Measurements from ENCODE around the gene ZSCAN5B.

Gene ZSCAN5B

DNA sequence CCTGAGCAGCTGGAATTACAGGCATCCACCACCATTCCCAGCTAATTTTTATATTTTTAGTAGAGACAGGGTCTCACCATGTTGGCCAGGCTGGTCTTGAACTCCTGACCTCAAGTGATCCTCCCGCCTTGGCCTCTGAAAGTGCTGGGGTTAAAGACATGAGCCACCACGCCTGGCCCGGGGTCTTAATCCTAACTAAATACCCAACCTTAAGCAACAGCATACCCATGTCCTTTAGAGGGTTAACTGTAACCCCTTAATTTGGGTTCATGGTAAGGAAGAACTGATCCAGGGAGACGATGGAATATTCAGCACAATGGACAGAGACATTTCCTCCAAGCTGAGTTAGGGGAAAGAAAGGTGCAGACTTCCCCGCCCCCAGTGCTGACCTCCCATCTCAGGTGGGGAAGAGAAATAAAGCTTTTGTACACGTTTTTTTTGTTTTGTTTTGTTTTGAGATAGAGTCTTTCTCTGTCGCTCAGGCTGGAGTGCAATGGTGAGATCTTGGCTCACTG, 30.5 kb downstream of the ZSCAN5B start:
- TF ChIP-seq, protein P1, sequence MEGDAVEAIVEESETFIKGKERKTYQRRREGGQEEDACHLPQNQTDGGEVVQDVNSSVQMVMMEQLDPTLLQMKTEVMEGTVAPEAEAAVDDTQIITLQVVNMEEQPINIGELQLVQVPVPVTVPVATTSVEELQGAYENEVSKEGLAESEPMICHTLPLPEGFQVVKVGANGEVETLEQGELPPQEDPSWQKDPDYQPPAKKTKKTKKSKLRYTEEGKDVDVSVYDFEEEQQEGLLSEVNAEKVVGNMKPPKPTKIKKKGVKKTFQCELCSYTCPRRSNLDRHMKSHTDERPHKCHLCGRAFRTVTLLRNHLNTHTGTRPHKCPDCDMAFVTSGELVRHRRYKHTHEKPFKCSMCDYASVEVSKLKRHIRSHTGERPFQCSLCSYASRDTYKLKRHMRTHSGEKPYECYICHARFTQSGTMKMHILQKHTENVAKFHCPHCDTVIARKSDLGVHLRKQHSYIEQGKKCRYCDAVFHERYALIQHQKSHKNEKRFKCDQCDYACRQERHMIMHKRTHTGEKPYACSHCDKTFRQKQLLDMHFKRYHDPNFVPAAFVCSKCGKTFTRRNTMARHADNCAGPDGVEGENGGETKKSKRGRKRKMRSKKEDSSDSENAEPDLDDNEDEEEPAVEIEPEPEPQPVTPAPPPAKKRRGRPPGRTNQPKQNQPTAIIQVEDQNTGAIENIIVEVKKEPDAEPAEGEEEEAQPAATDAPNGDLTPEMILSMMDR (IDR thresholded peaks at IDR 0.05; ENCODE audit: low read depth, low read length), result no peak
- TF ChIP-seq POLR2A (IDR thresholded peaks at IDR 0.05; ENCODE audit: extremely low read depth, insufficient read length), result no peak
- TF ChIP-seq MYC (IDR thresholded peaks at IDR 0.05; ENCODE audit: low read depth, low read length), result no peak
- TF ChIP-seq, protein P2, sequence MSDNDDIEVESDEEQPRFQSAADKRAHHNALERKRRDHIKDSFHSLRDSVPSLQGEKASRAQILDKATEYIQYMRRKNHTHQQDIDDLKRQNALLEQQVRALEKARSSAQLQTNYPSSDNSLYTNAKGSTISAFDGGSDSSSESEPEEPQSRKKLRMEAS (IDR thresholded peaks at IDR 0.05; ENCODE audit: low read depth, low read length), result no peak
- peak; percentile 17 for DNase-seq (ENCODE audit: low read depth)
- H3K4me3 ChIP-seq (ENCODE audit: low read depth, low read length), result no peak overlapping the region

DNA sequence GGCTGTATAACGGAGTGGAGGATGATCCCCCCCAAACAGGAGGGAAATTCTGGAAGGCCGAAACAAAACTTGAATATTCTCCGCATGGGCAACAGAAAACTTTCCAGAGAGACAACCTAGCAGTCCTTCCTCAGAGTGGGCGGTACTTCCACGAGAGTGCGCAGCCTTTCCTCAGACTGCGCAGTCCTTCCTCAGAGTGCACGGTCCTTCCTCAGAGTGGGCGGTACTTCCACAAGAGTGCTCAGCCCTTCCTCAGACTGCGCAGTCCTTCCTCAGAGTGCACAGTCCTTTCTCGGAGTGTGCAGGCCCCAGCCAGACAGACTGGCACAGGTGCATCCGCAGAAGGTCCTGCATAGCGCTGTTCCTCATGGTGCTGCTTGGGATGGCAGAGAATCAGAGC, 34.5 kb downstream of the ZSCAN5B start:
- TF ChIP-seq, protein P1 (IDR thresholded peaks at IDR 0.05; ENCODE audit: low read depth, low read length), result no peak
- TF ChIP-seq POLR2A (IDR thresholded peaks at IDR 0.05; ENCODE audit: extremely low read depth, insufficient read length) (no peak), MYC (IDR thresholded peaks at IDR 0.05; ENCODE audit: low read depth, low read length) (no peak)
- TF ChIP-seq, protein P2 (IDR thresholded peaks at IDR 0.05; ENCODE audit: low read depth, low read length), result no peak

DNA sequence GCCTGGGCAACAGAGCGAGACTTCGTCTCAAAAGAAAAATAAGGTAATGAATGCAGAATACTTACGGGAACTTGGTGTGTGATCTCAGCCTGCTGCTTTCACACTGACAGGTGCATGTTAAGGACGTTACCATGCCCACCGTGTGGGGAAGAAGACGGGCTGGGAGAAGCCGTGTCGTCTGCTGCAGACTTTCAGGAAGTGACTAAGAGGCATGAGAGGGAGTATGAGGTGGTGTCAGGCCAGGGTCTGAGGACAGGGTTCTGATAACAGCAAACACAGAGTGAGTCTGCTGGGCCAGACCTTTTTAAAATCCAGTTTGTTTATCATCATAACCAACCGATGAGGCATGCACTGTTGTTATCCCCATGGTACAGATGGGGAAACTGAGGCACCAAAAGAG, 35.3 kb downstream of the ZSCAN5B start:
- TF ChIP-seq, protein P2 (IDR thresholded peaks at IDR 0.05; ENCODE audit: low read depth, low read length), result 0 out of 2 replicates have a peak, but pooled peaks have one; percentile 8
- no peak for TF ChIP-seq POLR2A (IDR thresholded peaks at IDR 0.05; ENCODE audit: extremely low read depth, insufficient read length)
- no peak overlapping the region for H3K4me3 ChIP-seq (ENCODE audit: low read depth, low read length)
- peak; percentile 63 for DNase-seq (ENCODE audit: low read depth)

More for the DNA sequence above, 34.5 kb downstream of the ZSCAN5B start:
- H3K4me3 ChIP-seq (ENCODE audit: low read depth, low read length), result no peak overlapping the region
- no peak for DNase-seq (ENCODE audit: low read depth)

DNA sequence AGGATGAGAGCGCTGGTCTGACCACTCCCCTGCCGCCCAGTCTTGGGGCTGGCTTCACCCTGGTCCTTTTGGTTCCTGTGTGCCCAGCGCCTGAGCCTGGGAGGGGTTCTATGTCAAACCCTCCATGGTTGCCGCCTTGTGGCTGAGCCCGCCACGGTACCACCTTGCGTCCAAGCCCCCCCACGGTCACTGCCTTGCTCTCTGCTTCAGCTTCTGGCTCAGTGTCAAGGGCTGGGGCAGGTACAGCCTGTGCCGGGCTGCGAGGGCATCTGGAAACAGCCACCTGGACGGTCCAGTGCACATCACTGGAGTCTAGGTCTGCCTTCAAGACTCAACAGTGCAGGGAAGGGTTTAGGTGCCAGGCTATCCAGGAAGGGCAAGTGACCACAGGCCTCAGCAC, 36.0 kb downstream of the ZSCAN5B start:
- H3K4me3 ChIP-seq (ENCODE audit: low read depth, low read length), result no peak overlapping the region
- DNase-seq (ENCODE audit: low read depth), result no peak
- TF ChIP-seq, protein P2 (IDR thresholded peaks at IDR 0.05; ENCODE audit: low read depth, low read length), result no peak
- TF ChIP-seq POLR2A (IDR thresholded peaks at IDR 0.05; ENCODE audit: extremely low read depth, insufficient read length), result no peak
- no peak for TF ChIP-seq MYC (IDR thresholded peaks at IDR 0.05; ENCODE audit: low read depth, low read length)
- TF ChIP-seq, protein P1 (IDR thresholded peaks at IDR 0.05; ENCODE audit: low read depth, low read length), result no peak

DNA sequence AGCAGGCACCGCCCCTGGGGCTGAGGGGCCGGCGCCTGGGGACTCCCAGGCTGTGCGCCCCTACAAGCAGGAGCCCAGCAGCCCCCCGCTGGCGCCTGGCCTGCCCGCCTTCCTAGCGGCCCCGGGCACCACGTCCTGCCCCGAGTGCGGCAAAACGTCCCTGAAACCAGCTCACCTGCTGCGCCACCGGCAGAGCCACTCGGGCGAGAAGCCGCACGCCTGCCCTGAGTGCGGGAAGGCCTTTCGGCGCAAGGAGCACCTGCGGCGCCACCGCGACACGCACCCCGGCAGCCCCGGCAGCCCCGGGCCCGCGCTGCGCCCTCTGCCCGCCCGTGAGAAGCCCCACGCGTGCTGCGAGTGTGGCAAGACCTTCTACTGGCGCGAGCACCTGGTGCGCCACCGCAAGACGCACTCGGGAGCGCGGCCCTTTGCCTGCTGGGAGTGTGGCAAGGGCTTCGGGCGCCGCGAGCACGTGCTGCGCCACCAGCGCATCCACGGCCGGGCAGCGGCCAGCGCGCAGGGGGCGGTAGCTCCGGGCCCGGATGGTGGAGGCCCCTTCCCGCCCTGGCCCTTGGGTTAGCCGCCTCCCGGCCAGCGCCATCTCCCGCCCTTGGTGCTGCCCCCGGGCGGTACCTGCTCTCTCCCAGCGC, 37.8 kb downstream of the ZSCAN5B start:
- TF ChIP-seq, protein P1 (IDR thresholded peaks at IDR 0.05; ENCODE audit: low read depth, low read length), result no peak
- TF ChIP-seq, protein P2 (IDR thresholded peaks at IDR 0.05; ENCODE audit: low read depth, low read length), result no peak
- no peak for TF ChIP-seq POLR2A (IDR thresholded peaks at IDR 0.05; ENCODE audit: extremely low read depth, insufficient read length)
- TF ChIP-seq MYC (IDR thresholded peaks at IDR 0.05; ENCODE audit: low read depth, low read length), result no peak
- DNase-seq (ENCODE audit: low read depth), result no peak
- no peak overlapping the region for H3K4me3 ChIP-seq (ENCODE audit: low read depth, low read length)

DNA sequence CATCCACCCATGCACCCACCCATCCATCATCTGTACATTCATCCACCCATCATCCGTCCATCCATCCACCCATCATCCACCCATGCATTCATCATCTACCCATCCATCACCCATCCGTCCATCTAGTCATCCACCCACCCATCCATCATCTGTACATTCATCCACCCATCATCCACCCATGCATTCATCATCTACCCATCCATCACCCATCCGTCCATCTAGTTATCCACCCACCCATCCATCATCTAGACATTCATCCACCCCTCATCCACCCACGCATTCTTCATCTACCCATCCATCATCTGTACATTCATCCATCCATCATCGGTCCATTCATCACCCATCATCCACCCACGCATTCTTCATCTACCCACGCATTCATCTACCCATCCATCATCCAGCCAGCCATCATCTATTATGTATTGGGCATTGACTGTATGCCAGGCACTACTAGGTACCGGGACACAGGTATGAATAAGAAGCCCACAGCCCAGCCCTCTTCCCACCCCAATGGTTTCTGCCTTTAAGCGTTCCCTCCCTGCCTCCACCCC, 38.5 kb downstream of the ZSCAN5B start:
- TF ChIP-seq MYC (IDR thresholded peaks at IDR 0.05; ENCODE audit: low read depth, low read length), result no peak
- TF ChIP-seq, protein P2 (IDR thresholded peaks at IDR 0.05; ENCODE audit: low read depth, low read length), result no peak
- TF ChIP-seq, protein P1 (IDR thresholded peaks at IDR 0.05; ENCODE audit: low read depth, low read length), result no peak
- no peak for TF ChIP-seq POLR2A (IDR thresholded peaks at IDR 0.05; ENCODE audit: extremely low read depth, insufficient read length)
- DNase-seq (ENCODE audit: low read depth), result no peak
- H3K4me3 ChIP-seq (ENCODE audit: low read depth, low read length), result no peak overlapping the region

Data from NB4 (cell line).